Dedifferentiated amniotic fluid mesenchymal stem cell (primary cell): Measurements from ENCODE around the gene NOXA1.
"Not testable (repeated sequence)": the region's sequence is repeated elsewhere in the genome, so short reads cannot be mapped to it uniquely, and the experiment has no call there.

Source experiments
- DNase-seq: peaks from one replicate; pipeline ENCODE4 v3.0.0-alpha.2; 2016; ENCODE audit errors: extremely low spot score

Gene NOXA1

DNA sequence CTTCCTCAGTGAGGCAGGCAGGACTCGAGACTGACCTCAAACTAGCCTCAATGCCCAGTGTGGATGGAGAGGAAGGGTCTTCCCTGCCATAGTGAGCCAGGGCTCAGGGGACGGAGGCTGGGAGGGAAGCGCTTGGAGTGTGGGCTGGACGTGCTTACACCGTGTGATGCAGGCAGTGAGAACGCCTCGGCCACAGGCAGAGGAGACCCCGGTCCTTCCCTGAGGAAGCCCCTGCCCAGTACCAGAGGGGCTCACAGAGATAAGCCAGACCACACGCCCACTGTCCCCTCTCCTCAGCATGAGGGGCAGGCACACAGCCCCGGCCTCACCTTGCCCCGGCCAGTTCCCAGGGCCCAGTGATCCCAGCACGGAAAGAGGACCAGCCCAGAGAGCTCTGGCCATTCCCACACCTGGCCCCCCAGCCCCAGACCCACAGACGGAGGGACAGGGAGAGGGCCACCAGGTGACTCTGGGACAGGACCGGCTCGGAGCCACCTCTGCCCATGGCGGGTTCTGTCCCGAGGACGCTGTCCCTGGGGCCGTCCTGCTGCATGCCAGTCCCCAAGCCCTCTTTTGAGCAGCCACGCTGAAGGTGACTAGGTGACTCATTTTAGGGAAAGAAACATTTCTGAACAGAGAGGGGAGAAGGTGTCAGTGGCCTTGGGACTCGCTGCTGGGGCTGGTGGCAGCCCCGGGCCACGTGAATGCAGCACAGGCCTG is 42.0 kb downstream of the NOXA1 start:
- no peak for DNase-seq

DNA sequence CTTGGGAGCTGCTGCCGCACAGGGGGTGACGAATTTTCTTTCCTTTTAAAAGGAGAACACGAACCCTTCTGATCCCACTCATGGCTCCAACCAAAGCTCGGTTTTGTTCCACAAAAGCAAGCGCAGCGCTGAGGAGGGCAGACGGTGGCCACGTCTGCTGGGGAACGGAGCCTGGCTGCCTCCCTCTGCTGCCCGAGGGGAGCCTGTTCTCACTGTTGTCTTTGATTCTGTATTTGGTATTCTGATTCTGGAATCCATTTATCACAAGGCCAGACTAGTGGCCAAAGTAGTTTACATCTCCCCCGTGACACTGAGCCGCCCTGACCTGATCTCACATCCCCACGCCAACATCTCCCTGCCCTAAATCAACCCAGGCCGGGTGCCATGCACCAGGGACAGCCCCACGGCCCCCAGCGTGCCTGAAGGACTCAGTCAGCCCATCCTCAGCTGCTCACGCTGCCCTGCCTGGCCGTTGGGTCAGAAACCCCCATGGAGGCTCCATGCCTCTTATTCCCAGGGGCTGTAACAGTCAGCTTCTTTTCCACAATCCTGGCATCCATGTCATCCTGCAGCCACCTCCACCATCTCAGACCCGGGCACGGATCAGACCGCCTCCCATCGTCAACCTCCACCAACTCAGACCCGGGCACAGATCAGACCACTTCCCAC is 42.7 kb downstream of the NOXA1 start:
- no peak for DNase-seq

DNA sequence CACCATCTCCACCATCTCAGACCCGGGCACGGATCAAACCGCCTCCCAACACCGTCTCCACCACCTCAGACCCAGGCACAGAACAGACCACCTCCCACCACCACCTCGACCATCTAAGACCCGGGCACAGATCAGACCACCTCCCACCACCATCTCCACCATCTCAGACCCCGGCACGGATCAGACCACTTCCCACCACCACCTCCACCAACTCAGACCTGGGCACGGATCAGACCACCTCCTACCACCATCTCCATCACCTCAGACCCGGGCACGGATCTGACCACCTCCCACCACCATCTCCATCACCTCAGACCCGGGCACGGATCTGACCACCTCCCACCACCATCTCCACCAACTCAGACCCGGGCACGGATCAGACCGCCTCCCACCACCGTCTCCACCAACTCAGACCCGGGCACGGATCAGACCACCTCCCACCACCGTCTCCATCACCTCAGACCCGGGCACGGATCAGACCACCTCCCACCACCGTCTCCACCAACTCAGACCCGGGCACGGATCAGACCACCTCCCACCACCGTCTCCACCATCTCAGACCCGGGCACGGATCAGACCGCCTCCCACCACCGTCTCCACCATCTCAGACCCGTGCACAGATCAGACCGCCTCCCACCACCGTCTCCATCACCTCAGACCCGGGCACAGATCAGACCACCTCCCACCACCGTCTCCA is 43.3 kb downstream of the NOXA1 start:
- DNase-seq: not testable (repeated sequence)

DNA sequence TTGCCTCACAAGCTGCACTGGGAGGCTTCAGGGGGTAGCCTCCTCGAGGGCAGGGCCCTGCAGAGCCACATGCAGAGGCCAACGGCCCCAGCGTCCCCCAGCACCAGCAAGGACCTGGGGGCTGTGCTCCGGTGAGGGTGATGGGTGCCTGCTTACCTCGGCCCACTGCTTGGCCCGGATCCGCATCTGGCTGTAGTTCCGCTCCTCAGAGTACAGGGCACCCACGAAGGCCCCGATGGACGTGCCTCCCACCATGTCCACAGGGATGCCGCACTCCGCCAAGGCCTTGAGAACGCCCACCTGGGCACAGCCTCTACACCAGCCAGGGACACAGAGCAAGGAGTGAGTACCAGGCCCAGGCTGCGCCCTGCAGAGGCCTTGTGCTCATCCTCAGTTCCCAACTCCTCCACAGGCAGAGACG is 44.0 kb downstream of the NOXA1 start:
- no peak for DNase-seq

DNA sequence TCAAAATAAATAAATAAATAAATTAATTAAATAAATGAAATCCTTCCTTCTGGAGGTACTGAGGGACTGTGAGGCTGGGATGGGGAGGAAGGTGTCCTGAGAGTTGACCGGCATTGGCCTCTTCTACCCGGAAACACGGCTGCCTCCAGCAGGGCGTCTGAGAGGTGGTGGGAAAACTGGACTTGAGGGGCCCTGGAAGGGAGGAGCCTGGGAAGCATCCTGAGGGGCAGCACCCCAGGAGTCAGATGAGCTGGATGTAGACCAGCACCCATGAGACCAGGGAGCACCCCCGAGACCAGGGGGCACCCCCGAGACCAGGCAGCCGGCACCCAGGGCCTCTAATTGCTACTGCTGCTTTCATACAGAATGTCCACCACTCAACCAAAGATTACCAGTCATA is 44.7 kb downstream of the NOXA1 start:
- DNase-seq: no peak

DNA sequence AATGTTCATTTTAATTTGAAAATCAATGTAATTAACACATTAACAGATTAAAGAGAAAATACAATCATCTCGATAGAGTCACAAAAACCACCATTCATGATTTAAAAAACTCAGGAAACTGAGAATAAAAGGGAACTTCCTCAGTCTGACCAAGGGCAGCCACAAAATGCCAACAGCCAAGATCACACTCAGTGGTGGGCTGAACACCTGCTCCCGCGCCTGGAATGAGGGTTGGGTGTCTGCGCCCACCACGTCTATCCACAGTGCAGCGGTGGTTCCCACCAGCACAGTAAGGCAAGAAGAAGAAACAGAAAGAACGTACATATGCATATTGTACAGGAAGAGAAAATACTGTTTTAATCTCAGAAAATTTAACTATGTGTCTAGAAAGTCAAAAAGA is 47.6 kb downstream of the NOXA1 start:
- DNase-seq: no peak

DNA sequence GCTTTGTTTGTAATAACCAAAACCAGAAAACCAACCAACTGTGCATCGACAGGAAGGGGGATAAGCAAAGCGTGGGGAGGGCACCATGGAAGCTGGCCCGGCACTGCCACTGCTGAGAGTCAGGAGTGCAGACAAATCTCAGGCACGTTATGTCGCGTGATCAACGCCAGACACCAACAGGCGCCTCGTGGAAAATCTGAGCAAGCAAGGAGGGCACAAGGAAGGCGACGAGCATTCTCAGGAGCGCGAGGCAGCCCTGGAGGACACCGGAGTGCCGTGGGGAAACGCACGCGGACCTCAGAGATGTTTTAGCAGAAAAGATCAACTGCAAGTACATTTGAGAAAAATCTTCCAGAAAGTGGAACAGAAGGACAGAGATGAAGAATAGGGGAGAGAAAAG is 51.1 kb downstream of the NOXA1 start:
- DNase-seq: no peak

DNA sequence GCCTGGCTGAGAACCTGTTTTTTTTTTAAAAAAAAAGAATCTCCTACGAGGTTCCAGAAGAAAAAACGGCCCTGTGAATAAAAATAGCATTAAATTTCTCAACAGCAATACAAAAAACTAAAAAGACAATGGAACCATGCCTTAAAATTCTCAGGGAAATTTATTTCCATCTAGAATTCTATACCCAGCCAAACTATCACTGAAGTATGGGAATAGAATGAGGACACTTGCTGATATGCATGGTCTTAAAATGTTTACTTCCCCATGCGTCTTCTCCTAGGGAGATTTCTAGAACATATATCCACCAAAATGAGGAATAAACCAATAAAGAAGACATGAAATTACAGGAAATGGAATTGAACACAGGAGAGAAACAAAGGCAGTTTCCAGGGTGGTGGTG is 52.5 kb downstream of the NOXA1 start:
- no peak for DNase-seq

DNA sequence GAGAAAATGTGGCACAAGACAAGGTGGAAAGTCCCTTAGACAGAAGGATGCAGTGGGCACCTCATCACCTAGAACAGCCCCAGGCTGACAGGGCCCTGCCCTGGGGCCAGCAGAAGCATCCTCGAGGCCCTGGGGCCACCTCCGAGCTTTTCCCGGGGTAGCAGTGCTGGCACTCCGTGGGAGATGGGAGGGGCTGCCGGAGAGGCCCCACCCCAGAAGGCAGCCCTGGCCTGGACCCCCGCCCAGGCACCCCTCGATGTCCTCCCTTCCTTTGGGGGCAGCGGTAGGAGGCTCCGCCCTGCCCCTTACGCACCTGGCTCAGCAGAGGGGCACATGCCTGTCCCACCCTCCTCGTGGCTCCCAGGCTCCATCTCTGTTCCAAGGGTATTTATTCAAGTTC is 53.7 kb downstream of the NOXA1 start:
- DNase-seq: no peak

DNA sequence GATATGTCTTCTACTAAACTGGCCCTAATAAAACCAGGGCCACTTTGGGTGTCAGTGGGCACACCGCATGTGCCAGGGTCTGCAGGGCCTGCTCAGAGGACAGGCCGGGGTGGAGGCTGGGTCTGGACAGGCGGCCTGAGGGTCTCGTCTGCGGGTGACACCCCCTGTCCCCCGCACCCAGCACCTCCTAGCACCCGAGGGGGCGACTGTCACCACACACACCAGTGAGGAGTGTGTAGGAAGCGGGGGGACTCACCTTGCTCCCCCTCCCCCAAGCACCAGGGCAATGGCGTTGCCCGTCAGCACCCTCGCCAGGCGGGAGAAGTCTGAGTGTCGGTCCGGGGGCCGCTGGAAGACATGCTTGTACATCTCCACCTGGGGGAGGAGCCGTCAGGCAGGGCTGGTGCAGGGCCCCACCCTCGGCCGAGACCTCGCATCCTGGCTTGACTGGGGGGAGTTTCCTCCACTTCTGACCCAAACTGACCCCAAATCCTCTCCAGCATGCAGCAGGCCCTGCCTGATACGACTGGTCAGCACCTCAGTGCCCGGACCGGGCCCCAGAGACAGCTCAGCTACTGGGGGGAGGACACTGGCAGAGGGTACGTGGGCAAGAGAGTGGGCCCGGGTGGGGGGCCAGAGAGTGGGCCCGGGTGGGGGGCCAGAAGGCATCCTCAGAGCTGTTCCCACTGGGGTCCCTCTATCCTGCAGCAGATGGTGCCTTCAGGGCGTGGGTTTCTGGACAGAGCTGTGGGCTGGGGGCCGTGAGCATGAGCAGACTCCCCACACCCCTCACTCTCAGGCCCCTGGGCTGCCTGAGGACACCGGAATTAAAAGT is 54.8 kb downstream of the NOXA1 start:
- no peak for DNase-seq

DNA sequence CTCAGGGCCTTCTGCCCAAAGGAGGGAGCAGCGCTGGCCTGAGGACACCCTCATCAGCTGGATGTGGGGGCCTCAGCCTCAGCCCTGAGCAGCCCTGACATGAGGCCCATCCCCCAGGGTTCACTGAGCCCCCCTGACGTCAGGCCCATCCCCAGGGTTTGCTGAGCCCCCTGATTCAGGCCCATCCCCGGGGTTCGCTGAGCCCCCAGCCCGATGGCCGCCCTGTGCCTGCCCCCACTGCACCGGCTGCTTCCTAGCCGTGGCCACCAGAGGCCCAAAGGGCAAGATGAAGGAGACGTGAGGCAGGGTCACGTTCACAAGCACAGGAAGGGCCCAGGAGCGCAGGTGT is 55.4 kb downstream of the NOXA1 start:
- no peak for DNase-seq

DNA sequence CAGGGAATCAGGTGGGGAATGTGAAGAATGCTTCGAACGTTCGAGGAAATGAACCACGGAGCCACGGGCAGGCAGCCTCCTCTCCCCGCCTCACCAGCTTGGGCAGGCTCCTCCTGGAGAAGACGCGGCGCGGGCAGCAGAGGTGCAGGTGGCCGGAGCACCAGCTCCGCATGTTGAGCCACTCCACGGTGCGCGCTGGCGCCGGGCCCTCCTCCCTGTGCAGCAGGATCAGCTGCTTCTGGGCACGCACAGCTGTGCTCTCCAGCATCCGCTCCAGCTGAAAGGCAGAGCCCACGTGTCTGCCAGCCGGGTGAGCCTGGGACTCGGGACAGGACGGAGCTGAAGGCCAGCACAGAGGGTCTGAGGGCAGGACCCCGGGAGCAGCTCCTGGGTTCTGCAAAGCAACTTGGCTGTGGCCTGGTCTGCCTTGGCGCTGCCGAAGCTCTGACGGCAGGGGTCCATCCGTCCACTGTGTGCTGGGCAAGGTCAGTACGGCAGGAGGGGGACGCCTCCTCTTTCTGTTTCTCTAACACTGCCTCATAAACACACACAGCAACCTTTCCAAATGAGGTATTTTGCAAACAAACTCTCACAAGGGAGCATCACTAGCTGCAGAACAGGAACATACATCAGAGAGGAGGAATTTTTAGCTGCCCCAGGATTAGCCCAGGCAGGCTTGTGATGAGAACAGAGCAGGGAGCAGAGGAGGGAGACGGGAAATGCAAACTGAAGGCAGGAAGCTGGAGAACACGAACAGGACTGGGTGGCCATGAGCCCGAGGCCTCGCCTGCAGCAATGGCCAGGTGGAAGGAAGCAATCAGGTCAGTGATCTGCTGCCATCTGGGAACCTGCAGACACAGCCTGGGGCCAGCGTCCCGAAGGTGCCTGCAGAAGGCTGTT is 56.0 kb downstream of the NOXA1 start:
- DNase-seq: no peak

DNA sequence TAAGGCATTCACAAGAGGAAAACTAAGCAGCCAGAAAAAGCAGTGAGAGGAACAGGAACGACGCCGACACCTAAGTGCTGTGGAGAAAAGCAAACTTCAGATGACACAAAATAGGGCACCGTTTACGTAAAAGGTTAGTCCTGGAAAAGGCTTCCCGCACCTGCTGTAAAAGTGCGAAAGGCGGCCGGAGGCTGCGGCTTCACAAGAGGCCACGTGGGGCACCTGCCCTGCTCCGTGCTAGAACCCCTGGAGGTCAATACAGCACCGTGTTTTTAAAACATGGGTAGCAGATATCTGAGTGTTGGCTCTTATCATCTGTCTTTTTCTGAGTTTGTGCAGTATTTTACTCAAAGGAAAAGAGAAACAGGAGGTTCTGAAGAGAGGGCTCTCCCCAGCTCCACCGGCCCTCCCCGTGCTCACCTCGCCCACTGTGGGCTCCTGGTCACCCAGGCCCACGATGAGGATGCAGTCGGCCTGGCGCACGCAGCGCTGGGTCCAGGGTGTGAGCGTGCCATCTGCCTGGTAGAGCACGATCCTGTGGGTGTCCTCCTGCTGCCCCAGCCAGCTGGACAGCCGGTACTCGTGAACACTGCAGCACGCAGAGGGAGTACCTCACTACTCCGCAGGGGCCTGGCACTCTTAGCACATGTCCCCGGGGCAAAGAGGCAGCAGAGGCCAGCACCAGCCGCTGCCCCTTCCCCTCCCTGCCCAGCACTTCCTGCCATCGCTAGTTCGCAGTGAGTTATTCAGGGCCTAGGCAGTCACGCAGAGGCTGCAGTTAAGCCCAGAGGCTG is 56.9 kb downstream of the NOXA1 start:
- no peak for DNase-seq

DNA sequence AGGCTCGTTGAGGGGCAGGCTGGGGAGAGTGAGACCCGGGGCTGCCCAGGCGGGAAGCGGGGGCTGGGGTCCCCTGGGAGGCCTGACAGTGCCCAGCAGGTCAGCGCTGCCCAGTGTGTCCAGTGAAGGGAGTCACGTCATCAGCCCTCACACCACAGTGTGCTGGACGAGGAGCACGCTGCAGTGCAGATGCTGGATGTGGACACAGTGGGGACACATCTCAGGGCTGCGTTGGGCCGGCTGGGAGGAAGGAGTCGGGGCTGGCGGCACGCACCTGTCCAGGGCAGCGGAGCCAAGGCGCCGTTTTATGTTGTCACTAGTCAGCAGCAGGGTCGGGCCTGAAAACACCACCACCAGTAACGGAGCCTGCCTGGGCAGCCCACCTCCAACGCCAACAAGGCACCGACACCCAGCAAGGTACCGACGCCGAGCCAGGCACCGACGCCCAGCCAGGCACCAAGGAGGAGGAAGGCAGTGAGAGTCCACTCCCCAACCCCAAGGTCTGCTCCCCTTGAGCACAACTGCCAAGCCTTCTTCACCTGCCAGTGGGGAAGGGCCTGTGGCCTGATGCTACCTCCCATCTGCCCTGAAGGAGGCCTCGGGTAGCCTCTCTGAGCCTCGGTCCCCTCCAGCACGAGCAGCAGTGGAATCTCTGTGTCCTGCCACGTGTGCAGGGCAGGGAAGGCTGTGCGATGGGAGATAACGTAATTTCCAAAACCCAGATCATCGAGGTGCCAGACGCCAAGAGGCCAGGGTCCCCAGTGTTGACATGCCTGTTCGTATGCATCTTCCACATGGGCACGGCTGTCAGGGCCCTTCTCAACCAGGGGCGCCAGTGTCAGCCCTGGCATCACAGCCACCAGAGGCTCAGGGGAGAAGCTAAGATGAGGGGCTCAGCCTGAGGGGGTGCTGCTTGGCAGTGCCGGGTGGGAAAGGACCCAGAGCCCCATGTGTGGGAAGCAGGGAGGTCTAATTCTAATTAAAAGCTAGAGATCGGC is 57.8 kb downstream of the NOXA1 start:
- DNase-seq: no peak

DNA sequence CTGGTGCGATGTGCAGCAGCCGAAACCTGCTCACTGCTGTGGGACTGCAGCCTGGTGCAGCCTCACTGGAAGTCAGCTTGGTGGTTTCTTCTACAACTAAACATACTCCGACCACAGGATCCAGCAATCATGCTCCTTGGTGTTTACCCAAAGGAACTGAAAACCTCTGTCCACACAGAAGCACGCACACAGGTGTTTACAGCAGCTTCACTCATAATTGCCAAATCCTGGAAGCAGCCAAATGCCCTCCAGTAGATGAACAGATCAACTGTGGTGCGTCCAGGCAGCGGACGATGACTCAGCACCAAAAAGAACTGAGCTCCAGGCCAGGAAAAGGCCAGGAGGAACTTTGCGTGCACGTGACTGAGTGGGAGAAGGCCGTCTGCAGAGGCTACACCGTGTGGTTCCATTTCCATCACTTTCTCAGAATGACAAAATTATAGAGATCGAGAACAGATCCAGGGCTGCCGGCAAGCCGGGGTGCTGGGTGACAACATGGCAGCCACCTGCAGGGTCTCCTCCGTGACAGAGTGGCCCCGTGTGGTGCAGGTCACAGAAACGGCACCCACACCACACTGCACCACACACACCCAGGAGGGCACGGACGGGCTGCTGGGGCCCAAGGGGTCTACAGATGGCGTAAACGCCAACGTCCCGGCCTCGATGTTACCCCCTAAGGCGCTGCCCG is 59.0 kb downstream of the NOXA1 start:
- DNase-seq: peak; percentile 62
